H1 (cell line): ENCODE data around the gene GADL1.

Experiments used
- EP300 ChIP-seq, 2 experiments: IDR thresholded peaks; 1 replicate in 1 of 2; 2 replicates in 1 of 2; pipeline ENCODE4 v1.6.1; 2011 to 2012; ENCODE audit warnings: low read depth in 2 of 2, low read length in 2 of 2, mild to moderate bottlenecking in 2 of 2, borderline replicate concordance in 1 of 2, inconsistent platforms in 1 of 2, moderate library complexity in 1 of 2
- POLR2A ChIP-seq, 2 experiments: IDR thresholded peaks; 1 replicate in 1 of 2; 2 replicates in 1 of 2; pipeline ENCODE4 v1.6.1; 2011; ENCODE audit warnings: low read depth in 2 of 2, low read length in 2 of 2, mild to moderate bottlenecking in 2 of 2; ENCODE audit errors: control extremely low read depth in 1 of 2
- TAF1 ChIP-seq: IDR thresholded peaks from 2 replicates; pipeline ENCODE4 v1.6.1; 2011; ENCODE audit warnings: mild to moderate bottlenecking, low read depth, low read length

- TF ChIP-seq TAF1 (no peak), EP300 (IDR thresholded peaks at IDR 0.05; ENCODE audit: borderline replicate concordance in 1 of 2, low read depth in 2 of 2, low read length in 2 of 2) (no peak), POLR2A (IDR thresholded peaks at IDR 0.05; ENCODE audit: control extremely low read depth in 1 of 2, low read depth in 2 of 2, low read length in 2 of 2) (no peak)
Measured at GRCh38 chr3:30932513-30933098, 38.1 kb upstream of the GADL1 start.
